ENCODE measurements around the gene OR5AU1. TPM values are rescaled to one million over a fixed set of nuclear protein-coding genes. Genes with fewer than 3 reads are reported as not detected.

Gene OR5AU1
- total RNA-seq, 6 experiments from 2014 or later: not detected

DNA sequence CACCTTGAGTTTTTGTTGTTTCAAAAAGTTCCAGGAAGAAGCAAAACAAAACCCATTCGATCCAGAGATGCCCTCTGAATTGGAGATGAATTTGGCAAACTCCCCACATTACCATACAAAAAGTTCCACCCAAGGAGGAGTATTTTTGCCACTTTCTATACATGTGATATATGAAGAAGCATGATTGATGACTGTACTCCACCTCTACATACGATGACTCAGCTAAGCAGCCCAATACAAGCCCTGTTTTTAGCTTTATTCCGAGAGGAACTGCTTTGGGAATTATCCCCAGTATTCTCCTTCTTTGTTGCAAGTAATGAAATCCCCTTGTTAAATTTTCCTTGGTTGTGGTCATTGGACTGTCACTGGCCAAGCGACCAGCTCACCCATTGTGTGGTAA, 43.6 kb downstream of the OR5AU1 start:
- Mint-ChIP-seq H3K27ac (no peak overlapping the region), H3K4me3 (no peak overlapping the region), H3K9me3 (no peaks in the 10 kb centered on the region), H3K36me3 (ENCODE audit: low read depth) (no peaks in the 10 kb centered on the region), H3K27me3 (ENCODE audit: insufficient read depth) (peaks cover 10% of the 10 kb centered on the region), H3K4me1 (ENCODE audit: low read depth) (peaks cover 10% of the 10 kb centered on the region)
- DNase-seq: no peak
- TF ChIP-seq, protein P1, sequence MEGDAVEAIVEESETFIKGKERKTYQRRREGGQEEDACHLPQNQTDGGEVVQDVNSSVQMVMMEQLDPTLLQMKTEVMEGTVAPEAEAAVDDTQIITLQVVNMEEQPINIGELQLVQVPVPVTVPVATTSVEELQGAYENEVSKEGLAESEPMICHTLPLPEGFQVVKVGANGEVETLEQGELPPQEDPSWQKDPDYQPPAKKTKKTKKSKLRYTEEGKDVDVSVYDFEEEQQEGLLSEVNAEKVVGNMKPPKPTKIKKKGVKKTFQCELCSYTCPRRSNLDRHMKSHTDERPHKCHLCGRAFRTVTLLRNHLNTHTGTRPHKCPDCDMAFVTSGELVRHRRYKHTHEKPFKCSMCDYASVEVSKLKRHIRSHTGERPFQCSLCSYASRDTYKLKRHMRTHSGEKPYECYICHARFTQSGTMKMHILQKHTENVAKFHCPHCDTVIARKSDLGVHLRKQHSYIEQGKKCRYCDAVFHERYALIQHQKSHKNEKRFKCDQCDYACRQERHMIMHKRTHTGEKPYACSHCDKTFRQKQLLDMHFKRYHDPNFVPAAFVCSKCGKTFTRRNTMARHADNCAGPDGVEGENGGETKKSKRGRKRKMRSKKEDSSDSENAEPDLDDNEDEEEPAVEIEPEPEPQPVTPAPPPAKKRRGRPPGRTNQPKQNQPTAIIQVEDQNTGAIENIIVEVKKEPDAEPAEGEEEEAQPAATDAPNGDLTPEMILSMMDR (IDR thresholded peaks at IDR 0.05): no peak

DNA sequence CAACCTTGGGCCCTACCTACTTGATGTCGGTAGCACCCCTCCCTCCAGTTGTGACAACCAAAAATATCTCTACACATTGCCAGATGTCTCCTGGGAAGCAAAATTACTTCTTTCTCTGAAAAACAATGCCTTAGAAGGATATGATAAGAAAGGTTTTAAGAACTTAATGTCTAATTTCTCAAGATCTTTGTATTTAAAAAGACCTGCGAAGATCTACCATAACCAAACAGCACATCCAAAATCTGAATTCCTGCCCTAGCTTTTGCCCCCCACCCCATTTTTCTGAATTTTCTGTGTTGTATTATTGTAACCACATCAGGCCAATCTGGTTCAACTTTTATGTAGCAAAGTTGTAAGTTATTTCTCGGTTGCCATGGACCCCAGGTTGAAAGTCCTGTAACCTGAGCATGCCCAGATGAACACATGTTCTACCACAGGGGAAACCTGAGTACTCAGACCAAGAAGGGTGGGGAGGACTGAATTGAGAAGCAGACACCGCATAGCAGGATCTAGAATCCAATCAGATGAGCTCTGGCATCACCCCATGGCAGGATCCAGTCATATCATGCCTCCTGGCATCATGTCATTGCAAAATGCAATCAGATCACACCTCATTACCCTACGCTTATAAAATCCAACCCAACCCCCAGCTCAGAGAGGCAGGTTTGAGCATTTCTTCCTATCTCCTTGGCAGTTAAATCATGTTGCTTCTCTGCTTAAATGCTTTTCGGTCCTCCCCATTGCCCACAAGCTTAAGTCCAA, 46.3 kb downstream of the OR5AU1 start:
- no peak for DNase-seq
- H3K27ac Mint-ChIP-seq: no peak overlapping the region
- H3K4me1 Mint-ChIP-seq (ENCODE audit: low read depth): peaks cover 30% of the 10 kb centered on the region
- TF ChIP-seq, protein P1 (IDR thresholded peaks at IDR 0.05): no peak
- peaks cover 10% of the 10 kb centered on the region for H3K27me3 Mint-ChIP-seq (ENCODE audit: insufficient read depth)
- H3K4me3 Mint-ChIP-seq: no peak overlapping the region
- H3K36me3 Mint-ChIP-seq (ENCODE audit: low read depth): no peaks in the 10 kb centered on the region
- H3K9me3 Mint-ChIP-seq: no peaks in the 10 kb centered on the region

DNA sequence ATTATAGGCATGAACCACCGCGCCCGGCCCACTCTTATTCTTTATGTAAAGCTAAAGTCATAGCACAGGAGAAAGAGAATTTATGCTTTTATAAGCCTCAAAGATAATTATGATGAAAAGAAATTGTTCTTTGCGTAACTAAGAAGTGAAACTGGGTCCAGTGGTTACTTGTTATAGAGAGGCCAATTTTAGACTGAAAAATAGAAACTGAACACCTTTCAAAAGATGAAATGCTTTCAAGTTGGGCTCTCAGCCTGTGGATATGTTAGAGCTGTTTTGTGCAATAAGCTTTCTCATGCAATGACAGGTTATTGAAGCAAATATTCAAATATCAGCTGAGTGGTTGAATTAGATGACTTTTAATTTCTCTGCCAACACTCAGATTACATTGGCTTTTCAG, 47.1 kb downstream of the OR5AU1 start:
- Mint-ChIP-seq H3K9me3 (no peaks in the 10 kb centered on the region), H3K36me3 (ENCODE audit: low read depth) (no peaks in the 10 kb centered on the region), H3K27ac (no peak overlapping the region), H3K27me3 (ENCODE audit: insufficient read depth) (peaks cover 10% of the 10 kb centered on the region), H3K4me1 (ENCODE audit: low read depth) (peaks cover 35% of the 10 kb centered on the region), H3K4me3 (no peak overlapping the region)
- TF ChIP-seq, protein P1 (IDR thresholded peaks at IDR 0.05): no peak
- no peak for DNase-seq

DNA sequence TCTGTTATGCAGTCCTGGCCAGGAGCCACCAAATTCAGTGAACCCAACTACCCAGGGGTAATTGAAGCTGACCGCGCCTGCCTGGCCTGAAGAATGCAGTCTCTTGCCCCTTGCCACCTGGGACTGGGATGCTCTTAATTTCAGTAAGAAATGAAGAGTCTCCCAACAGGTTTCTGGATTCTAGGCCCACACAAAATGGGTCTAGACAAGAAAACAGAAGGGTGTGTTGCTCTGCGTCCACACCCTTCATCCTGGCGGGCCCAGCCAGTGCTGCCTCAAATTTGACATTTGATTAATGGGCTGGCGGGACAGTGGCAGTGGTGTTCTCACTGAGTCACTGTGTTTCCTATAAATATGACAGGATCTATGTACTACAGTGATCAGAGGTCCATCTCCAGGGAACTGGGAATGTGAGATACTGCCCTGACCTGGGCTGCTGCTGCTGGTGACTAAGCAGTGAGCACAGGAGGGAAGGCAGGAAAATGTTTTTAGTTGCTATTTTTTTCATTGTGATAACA, 48.5 kb downstream of the OR5AU1 start:
- Mint-ChIP-seq H3K27ac (peak overlapping the region; percentile 46), H3K4me3 (no peak overlapping the region; the same call in 1 of the 2 replicates), H3K36me3 (ENCODE audit: low read depth) (no peaks in the 10 kb centered on the region), H3K27me3 (ENCODE audit: insufficient read depth) (peaks cover 10% of the 10 kb centered on the region), H3K9me3 (no peaks in the 10 kb centered on the region), H3K4me1 (ENCODE audit: low read depth) (peaks cover 48% of the 10 kb centered on the region)
- TF ChIP-seq, protein P1 (IDR thresholded peaks at IDR 0.05): no peak
- peak; percentile 32 for DNase-seq

DNA sequence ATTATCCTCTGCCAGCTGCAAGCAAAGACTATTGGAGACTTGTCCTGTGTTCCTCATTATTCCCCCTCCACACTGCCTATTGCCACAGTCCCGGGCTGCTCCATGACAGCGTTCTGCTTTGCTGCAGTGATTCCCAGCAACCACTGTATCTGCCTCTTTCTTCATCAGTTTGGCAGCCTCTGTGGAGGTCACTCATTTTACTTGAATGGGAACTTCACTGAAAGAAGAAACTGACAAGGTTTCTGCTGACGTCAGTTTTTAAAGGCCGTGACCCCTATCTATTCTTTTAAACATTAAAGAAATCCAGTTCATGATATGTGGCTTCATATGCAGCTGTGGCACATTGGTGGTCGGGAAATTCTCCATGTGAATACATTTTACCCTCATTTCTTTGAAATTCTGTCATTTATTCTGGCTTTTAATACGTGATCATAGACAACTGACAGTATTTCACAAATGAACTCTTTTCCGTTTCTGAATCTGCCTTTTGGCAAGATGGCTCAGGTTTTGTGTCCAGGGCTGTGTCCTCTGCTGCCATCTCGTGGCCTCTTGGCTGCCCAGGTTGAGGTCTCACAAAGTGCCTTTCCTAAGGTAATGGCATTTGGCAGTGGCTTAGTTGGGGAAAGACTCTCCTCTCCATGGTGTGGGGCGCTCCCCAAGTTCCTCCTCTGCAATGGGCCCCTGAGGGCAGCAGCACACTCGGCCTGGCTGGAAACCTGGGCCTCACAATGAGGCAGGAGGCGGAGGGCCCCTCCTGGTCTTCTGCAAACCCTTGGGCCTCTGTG, 49.2 kb downstream of the OR5AU1 start:
- Mint-ChIP-seq H3K4me1 (ENCODE audit: low read depth) (peaks cover 49% of the 10 kb centered on the region), H3K27ac (peak overlapping the region; percentile 46; the same call in 1 of the 2 replicates), H3K4me3 (peak overlapping the region; percentile 52), H3K36me3 (ENCODE audit: low read depth) (no peaks in the 10 kb centered on the region), H3K27me3 (ENCODE audit: insufficient read depth) (peaks cover 10% of the 10 kb centered on the region), H3K9me3 (no peaks in the 10 kb centered on the region)
- TF ChIP-seq, protein P1 (IDR thresholded peaks at IDR 0.05): peak; percentile 90
- peak; percentile 64 for DNase-seq

Measured in HFFc6 (cell line).